NAMALWA (cell line): ENCODE measurements around the gene DAZL.

Source experiments
- DNase-seq: peaks from one replicate; pipeline ENCODE4 v3.0.0-alpha.2; 2015; ENCODE audit warnings: low spot score

DAZL gene

DNA sequence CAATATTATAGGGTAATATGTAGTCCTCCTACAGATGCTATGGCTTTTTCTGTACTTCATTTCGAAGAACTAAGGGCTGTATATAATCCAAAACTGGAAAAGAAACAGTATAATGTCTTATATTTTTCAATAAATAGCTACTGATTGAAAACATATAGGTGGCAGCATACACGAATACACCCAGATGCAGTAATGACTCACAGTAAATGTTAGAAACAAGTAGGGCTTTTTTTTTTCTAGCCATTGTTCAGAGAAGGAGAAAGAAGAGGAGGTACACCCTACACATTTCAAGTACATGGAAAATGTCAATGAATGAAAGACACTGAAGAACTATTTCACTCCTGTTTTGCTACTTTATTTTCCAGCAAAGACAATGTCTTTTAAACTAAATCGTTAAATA is 9.4 kb downstream of the DAZL start:
- DNase-seq: no peak

DNA sequence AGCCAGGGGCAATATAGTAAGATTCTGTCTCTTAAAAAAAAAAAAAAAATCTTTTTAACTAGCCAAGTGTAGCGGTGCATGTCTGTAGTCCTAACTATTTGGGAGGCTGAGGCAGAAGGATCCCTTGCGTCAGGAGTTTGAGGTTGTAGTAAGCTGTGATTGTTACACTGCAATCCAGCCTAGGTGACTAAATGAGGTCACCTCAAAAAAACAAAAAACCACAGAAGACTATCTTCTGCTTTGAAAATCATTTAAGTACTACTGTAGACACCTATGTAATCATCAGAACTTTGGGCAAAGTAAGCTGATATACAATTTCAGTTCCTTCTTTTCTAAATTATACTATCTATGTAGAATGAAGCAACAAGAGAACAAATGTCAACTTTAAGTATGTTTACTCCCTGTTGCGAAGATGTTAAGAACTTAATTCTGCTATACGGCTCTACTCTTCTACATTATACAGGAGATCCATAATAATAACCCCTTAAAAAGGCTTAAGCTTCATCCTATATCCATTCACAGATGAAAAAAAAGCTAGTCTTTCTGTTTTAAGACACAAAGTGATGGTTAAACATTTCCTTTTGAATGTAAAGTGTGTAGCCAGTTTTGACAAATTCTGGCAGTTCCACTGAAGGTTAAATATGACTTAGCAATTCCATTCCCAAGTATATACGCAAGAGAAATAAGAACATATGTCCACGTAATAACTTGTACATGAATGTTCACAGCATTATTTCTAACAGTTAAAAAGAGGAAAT is 15.2 kb downstream of the DAZL start:
- peak; percentile 29 for DNase-seq

DNA sequence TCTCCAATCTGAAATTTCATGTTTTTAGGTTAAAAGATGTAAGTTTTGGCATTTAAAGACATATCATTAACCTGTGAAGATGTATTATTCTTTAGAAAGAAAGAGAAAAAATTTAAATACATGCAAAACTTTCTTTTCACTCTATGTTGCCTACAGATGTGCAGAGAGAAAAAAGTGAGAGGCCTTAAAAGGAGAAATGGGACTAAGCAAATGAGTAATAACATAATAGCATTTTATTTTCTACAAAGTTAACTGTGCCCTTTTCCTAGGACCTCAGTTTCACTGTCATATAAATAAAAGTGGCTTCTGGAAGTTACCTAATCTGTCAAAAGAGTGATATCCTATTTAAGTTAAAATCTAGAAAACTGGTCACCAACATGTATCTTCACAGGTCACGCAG is 16.1 kb downstream of the DAZL start:
- no peak for DNase-seq

DNA sequence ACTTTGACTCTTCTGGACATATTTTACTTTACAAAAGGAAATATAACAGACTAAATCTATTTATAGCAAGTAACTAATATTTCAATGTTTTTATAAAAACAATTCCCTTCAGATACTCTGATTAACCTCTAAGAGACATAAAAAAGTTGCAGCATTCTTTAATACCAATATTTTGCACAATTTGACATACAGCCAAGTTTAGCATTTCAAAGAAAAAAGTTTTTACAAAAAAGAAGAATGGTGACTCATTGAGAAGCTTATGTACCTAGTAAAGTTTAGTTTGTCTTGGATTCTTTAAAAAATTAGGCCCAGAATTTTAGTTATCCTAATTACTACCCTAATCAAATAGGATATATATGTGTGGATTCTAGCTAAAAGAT is 17.6 kb downstream of the DAZL start:
- DNase-seq: no peak

DNA sequence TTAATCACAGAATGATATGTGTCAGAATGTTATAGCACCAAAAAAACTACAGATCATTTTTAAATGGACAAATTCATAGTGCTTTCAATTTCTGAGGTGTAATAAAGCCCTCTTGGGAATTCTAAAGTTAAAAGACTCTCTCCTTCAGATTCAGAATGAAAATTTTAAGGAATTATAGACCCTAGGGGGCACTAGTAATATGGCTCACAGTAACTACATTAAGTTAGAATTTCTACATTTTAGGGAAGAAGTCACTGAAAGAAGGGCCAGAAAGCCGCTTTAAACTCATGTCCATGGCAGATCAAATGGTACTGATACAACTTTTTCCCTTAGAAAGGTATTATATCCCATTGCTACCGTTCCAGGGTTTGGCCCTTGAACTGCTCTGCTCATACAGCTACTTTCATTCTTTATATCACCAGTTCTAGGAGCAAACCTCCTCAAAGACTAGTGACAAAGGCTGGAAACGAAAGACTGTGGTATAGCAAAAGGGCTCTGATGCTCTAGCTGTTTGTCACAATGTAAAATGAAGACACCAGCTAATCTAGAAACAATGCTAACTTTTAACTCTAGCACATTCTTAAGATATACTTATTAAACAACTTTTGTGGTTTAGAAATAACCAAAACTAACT is 18.1 kb downstream of the DAZL start:
- no peak for DNase-seq

DNA sequence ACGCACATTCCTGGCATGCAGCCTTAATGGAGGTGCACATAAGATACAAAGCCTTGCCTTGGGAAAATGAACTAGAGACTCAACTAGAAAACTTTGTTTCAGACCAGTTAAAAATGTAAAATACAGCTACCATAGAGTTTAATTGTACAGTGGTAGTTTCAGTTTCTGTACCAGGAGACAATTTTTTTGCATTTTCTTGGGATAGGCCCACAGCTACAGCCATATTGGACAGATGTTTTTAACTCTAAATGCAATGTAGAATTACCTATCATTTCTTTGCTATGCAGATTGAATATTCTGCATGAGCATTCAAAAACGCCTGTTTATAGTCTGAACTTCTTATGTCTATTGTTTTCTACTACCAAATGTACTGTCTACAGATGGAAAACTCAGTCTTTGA is 20.3 kb downstream of the DAZL start:
- no peak for DNase-seq

DNA sequence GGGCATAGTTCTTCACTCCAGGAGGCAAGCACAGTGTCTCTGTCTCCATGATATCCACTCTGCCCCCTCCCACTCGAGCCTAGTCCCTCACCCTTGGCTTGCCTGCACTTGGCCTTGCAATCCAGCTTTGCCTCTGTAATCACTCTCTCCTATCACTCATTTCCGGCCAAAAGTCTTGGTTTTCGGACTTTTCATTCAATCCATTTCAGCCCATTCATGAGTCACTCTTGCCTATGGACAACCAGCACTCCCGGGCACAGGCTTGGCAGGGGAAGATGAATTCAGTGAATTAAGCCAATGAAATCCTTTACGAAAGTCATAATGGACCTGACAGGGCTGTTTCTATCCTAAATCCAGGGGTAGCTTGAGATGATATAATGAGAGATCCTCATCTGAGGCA is 21.7 kb downstream of the DAZL start:
- no peak for DNase-seq

DNA sequence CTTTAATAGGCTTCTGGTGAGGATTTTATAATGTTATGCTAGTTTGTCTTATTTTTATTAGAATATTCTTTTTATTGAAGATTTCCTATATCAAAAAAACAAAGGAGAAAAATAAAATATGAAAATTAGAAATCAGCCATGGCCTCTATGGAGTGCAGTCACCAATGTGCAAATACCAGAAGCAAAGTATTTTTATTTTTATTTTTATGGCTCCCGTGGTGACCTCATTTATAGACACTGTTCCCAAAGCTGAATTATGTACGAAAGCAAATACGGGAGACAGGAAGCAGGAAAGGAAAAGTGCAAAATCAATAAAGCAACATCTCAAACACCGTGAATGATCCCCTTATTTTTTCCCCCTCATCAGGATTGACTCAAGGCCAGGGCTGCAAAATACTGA is 35.1 kb downstream of the DAZL start:
- DNase-seq: no peak

DNA sequence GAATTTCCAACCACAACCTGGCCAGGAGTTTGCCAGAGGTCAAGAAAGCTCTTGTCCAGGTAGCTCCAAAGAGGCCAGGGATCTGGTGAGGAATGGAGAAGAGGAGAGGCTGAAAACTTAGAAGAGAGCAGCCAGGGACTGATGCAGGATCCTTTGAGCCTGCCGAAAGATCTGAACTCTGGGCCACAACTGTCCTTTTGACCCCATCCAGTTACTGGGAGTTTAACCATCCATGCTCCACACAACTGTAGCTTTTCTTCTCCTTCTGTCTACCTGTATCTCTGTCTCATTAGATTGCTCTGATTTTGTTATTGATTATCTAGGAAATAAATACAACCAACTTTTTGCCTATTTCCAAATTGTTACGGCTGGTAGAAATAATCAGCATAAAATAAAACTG is 36.7 kb downstream of the DAZL start:
- no peak for DNase-seq

DNA sequence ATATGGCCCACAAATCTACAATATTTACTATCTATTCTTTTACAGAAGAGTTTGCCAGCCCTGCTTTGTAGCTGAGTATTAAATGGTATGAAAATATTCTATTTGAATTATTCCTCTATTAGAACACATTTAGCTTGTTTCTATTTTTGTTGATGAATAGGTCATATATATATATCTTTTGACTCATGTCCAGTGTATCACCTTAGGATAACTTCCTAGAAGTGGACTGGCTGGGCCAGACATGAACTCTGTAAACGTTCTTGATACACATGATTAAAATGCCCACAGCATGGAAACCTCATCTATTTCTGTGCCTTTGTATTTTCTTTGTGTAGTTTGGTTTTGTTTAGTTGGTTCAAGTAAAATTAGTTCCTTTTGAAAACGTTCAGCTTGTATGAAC is 37.1 kb downstream of the DAZL start:
- no peak for DNase-seq

DNA sequence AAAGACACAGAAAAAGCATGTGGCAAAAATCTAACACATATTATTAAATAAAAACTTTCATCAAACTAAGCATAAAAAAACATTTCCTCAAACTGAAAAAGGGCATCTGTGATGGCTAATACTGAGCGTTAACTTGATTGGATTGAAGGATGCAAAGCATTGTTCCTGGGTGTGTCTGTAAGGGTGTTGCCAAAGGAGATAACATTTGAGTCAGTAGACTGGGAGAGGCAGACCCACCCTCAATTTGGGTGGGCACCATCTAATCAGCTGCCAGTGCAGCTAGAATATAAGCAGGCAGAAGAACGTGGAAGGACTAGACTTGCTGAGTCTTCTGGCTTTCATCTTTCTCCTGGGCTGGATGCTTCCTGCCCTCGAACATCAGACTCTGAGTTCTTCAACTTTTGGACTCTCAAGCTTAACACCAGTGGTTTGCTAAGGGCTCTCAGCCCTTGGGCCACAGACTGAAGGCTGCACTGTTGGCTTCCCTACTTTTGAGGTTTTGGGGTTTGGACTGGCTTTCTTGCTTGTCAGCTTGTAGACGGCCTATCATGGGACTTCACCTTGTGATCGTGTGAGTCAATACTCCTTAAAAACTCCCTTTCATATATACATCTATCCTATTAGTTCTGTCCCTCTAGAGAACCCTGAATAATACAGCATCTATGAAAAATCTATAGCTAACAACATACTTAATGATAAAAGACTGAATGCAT is 45.4 kb downstream of the DAZL start:
- no peak for DNase-seq

DNA sequence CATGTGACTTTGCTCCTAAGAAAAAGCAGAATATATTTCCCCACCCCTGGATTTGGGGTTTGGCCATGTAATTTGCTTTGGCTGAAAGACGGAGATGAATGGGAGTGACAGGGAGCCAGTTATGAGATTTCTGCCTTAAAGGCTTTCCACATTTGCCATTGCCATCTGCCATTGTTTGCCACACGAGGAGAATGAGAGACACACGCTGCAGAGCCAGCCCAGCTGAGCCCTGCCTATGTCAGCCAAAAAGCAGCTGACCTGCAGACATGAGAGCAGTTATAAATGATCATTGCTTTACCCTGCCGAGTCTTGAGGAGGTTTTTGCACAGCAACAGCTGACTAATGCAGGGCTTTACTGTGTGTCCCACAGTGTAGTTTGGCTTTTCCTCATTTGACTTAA is 51.1 kb downstream of the DAZL start:
- no peak for DNase-seq

DNA sequence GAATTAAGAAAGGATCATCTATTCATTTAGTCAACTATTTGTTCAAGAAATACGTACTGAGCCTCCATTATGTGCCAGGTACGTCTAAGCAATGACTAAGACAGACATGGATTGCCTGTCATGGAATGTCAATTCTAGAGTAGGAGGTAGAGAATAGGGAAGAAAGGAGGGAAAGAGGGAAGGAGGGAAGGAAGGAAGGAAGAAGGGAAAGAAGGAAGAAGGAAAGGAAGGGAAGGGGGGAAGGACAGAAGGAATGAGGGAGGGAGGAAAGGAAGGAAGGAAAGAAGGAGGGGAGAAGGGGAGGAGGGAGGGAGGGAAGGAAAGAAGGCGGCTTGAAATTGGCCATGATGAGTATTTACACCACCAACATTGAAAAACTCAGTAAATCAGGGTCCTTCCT is 52.5 kb downstream of the DAZL start:
- no peak for DNase-seq

DNA sequence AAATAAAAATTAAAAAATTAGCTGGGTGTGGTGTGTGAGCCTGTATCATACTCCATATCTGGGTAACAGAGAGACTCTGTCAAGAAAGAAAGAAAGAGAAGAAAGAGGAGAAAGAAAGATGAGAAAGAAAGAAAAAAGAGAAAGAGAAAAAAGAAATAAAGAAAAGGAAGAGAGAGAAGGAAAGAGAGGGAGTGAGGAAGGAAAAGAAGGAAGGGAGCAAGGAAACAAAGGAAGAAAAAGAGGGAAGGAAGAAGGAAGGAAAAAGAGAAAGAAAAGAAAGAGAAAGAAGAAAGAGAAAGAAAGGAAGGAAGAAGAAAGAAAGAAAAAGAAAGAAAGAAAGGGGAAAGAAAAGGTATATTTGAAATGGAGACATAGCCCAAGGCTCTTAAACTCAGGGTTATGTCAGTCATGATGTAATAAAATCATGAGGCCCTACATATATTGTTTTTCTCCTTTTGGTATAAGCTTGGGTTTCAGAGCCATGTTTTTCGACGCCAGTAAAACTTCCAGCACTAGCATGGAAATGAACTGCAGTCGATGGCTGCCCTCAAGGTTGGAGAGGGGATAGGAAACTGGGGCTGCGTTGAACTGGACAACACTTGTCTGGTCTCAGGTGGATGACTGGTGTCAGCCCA is 53.8 kb downstream of the DAZL start:
- DNase-seq: no peak

DNA sequence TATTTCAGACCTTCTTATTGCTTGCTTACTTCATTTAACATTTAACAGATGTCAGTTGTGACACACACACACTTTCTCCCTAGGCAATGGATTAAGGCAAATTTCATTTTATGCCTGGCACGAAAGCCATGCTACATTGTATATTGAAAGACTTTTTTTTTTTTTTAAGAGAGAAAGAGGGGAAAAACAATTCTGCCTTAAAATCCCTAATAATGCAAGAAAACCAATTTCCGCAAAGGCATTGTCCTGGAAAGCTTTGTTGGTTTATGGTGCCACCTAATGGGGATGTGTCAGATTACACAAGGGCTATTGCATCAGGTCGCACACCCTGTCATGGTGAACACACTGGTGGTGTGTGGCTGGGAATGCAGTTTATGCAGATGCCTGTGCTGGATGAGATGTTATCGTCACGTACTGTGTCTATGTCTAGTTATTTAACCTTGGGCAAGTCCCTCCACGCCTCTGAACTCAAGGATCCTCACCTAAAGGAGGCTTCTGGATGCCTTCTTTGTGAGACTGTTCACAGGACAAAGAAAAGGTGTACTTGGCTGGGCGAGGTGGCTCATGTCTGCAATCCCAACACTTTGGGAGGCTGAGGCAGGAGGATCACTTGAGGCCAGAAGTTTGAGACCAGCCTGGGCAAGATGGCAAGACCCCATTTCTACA is 54.4 kb downstream of the DAZL start:
- peak; percentile 93 for DNase-seq

DNA sequence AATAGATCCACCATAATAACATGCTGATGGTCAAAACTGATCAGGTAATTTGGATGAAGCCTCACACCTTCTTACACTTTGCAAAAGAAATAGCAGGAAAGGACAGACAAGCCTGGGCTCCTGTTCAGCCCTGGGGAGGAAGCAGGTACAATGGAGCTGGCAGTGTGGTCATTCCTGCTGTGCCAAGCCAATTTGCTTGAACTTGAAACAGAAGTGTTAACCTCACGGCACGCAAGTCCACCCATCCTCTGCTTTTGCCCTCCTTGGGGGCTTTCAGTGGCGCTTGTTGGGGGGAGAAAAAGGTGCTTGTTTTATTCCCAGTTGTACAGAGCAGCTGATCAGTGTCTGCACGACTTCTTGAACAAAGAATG is 54.9 kb downstream of the DAZL start:
- no peak for DNase-seq

DNA sequence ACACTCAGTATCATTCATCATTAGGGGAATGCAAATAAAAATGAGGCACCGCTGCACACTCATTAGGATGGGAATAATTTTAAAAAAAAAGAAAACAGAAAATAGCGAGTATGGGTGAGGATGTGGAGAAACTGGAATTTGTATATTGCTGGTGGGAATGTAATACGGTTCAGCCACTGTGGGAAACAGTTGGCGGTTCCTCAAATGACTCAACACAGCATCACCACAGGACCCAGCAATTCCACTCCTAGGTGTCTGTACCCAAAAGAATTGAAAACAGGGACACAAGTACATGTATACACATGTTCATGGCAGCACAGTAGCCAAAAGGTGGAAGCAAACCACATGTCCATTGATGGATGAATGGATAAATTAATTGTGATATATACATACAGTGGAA is 56.5 kb downstream of the DAZL start:
- DNase-seq: no peak

DNA sequence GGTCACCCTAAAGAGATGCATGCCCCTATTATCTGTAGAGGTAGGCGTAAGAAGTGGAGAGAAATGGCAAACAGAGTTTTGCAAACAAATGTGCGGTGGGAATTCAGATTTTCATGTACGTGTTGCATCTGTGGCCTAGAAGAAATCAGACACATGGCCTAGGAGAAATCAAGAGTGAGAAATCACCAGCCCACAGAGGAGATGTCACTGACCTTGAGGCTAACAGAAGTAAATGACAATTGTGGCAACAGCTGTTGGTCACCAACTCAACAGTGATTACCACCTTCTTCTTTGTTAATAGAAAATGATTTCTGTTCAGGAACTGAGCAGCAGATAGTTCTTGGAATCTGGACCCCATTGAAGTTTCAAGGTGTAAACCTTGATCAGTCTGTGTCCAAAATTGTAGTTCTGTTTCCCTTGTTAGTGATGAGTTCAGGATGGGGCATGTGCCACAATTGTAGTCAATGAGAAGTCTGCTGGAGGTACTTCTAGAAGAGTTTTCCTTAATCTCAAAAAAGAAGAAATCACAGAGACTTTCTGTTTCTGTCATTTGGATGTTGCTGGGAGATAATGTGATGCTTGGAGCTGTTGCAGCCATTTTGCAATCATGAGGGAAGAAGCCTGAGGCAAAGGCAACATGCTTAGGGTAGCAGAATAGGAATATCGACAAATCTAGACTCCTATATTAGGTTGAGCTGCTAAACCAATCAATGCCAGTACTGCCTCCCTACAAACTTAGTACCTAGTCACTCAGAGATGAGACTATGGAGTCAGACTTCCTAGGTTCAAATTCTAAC is 57.5 kb downstream of the DAZL start:
- no peak for DNase-seq

DNA sequence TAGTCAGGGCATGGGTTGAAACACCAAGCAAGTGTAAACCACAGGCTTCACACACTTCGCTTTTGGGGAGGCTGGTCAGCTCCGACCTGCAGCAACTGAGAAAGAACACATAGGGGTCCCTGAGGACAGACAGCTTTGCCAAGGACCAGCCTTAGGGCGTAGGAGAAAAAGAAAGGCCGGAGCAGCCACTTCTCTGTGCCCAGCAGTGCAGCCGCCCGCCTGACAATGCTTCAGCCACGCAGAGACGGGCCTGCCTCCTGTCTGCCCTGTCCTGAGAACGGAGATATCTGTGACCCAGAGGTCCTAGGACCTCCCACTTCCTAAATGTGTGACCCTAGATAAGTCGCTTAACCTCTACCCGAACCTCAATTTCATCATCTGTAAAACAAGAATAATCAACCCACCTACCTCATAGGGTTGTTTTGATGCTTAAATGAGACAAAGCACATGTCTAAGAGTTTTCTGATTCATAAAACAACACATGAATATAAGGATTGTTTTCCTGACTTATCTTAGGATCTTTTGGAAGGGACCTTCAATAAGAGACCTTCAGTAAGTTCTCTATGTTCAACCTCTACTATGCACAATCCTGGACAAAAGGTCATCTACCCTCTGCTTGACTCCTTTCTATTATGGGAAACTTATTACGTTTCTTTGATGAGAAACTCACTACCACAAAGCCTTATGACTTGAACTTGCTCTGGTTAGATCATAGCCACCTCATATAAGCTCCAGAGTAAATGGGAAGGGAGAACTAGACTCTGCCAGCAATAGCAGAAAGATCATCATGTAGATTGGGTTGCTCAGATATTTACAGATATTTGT is 58.8 kb downstream of the DAZL start:
- DNase-seq: no peak

DNA sequence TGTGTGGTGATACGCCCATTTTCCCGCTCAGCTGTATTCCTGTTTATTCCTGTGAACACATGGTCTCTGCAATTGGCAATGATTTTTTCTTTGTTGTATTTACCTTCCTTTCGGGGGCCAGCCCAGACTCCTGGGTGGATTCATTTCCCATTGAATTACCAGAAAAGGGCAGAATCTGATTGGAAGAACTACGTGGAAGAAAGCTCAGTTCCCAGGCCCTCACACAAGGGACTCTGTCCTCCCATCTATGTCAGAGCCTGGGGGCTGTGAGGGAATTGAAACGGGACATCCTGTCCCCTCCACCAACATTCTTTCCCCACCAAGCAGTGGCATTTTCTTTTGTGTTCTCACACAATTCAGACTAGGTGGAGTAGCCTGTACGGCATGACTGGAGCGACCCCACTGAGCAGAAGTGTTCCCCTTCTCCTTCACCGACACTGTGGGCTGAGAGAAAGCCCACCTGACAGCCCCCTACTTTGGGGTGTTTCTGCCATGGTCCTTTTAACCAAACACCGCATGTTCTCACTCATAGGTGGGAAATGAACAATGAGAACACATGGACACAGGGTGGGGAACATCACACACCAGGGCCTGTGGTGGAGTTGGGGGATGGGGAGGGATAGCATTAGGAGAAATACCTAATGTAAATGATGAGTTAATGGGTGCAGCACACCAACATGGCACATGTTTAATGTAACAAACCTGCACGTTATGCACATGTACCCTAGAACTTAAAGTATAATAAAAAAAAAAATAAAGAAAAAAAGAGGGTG is 59.6 kb downstream of the DAZL start:
- DNase-seq: no peak
